GM18873 (cell line): ENCODE measurements around the gene SASH1.
"Not testable (repeated sequence)": the region's sequence is repeated elsewhere in the genome, so short reads cannot be mapped to it uniquely, and the experiment has no call there.

Experiments
- ATAC-seq: cut with Tn5 transposase; IDR thresholded peaks from one replicate; pipeline ENCODE4 v1.9.1; 2021; ENCODE audit warnings: mild to moderate bottlenecking, moderate library complexity, moderate number of reproducible peaks; ENCODE audit not compliant: unreplicated experiment, low FRiP score

The SASH1 gene

GRCh38 chr6:148359228-148359627, 16.6 kb downstream of the SASH1 start:
- no peak for ATAC-seq

- ATAC-seq: no peak
These were observed 21.6 kb downstream of the SASH1 start for GRCh38 chr6:148364056-148364824.

GRCh38 chr6:148365041-148365440, 22.4 kb downstream of the SASH1 start:
- ATAC-seq: no peak

DNA sequence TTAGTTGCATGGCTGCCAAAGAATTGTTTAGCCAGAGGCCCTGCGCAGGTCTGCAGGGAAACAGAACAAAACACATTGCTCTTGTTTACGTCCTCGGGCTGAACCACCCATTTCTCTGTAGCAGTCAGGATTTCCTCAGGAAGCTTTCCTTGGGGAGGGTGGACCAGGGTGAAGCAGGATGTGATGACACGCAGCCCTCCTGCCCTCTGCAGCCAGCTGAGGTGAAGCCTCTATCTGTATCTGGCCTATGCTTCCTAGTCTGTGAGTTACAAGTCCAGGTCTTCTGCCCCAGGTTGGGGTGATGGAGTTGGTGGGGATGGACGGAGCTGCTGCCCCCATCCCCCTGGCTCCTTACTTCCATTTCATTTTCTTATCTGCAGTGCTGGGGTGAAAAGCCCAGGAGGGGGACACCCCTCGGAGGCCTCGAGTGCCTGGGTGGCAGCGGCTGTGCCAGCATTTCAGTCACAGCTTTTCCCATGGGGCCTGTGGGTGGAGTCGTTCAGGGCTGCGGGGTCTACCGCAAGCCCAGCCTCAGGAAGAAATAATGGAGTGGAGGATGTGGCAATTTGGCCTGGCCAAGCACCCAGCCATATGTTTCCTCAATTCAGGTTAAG, 24.9 kb downstream of the SASH1 start:
- no peak for ATAC-seq

DNA sequence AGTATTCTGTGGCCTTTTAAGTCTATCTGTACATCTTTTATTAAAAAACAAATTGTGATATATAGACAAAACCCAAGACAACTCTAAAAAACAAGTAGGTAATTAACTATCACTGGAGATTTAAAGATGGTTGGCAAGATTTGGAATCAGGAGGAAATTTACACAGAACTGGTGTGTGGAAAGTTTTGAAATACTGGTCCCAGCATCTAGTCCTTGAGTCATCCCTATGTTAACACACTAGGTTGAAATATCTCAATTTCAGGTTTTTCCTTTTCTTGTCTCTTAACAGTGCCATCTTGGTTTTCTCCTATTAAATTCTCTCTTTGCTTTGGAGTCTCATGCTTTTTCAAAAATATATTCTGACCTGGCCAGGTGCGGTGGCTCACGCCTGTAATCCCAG, 27.5 kb downstream of the SASH1 start:
- no peak for ATAC-seq

- no peak for ATAC-seq
These were observed 31.6 kb downstream of the SASH1 start for GRCh38 chr6:148374040-148374774.

DNA sequence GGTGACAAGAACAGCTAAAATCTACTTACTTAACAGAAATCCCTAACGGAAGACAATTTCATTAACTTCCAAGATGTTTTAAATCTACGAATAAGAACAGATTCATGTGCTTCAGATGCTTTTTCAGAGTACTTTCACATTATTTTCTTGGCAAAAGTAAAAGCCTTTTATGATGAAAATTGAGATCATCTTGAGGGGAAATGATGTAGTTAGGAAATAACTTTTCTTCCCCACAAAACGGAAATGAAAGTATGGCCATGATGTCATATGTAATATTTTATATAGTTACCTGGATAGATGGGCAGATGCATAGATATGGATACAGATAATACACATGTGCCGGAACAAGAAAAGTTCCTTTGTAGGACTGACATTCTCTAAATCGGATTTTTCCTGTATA, 32.8 kb downstream of the SASH1 start:
- ATAC-seq: no peak

- no peak for ATAC-seq
These were observed 36.8 kb downstream of the SASH1 start for GRCh38 chr6:148379481-148379880.

- no peak for ATAC-seq
These were observed 37.5 kb downstream of the SASH1 start for GRCh38 chr6:148379966-148380713.

DNA sequence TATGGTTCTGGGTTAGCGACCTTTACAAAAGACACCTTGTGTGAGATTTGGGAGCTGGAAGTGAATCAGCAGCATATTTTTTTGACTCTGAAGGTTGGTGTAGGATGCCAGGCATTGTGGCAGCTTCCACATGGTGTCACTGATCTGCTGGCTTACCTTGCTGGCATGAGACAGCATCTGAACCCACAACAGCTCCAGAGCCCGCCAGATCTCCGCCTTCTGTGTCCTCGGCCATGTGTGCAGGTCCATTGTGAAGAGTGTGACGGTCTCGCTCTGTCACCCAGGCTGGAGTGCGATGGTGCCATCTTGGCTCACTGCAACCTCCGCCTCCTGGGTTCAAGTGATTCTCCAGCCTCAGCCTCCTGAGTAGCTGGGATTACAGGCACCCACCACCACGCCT, 39.4 kb downstream of the SASH1 start:
- ATAC-seq: not testable (repeated sequence)

DNA sequence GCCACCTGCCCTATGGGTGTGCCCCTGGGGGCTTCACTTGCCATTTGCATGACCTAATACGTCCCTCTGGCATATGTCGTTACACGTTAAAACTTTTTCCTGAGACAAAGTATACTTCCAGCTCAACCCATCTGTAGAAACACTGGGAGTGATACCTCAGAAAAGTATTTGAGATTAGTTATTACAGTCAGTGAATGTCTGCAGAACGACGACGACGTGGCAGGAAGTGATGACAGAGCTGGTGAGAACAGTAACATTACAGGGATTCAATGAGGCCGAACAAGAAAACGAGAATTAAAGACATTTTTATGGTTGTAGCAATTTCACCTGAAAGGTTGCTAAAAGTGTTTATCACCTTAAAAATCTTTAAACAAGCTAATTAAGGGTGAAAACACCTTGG, 40.2 kb downstream of the SASH1 start:
- ATAC-seq: no peak

GRCh38 chr6:148383658-148384368, 41.2 kb downstream of the SASH1 start:
- ATAC-seq: no peak

- no peak for ATAC-seq
These were observed 42.7 kb downstream of the SASH1 start for GRCh38 chr6:148385379-148385778.

DNA sequence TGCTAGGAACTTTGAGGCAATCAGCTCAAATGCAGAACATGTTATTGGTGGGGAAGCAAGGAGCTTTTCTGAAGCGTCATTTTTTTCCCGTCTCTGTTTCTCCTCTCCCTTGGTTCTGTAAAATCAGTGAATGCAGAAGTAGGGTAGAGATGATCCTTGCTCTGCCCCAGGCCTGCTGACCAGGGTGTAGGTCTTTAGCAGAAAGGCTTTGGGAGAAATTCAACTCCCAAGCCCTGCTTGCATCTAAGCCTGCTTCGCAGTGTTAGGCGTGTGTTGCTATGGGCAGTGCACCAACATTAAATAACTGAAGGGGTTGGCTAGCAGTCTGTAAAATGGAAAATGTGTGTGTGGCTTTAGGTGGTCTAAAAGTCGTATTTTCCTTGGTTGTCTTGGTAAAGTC, 45.9 kb downstream of the SASH1 start:
- no peak for ATAC-seq

GRCh38 chr6:148389086-148389485, 46.4 kb downstream of the SASH1 start:
- no peak for ATAC-seq

- no peak for ATAC-seq
These were observed 47.3 kb downstream of the SASH1 start for GRCh38 chr6:148389917-148390316.

DNA sequence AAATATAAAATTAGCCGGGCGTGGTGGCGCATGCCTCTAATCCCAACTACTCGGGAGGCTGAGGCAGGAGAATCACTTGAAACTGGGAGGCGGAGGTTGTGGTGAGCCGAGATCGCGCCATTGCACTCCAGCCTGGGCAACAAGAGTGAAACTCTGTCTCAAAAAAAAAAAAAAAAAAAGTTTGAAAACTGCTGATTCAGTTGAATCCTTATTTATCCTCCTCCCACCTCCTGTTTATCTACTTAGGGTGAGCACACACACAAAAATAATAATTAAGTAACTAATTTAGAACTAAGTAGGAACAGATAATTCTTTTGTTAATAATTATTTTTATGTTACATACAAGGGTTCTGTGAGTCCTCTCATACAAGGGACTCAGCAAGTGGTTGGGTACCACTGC, 49.5 kb downstream of the SASH1 start:
- not testable (repeated sequence) for ATAC-seq

DNA sequence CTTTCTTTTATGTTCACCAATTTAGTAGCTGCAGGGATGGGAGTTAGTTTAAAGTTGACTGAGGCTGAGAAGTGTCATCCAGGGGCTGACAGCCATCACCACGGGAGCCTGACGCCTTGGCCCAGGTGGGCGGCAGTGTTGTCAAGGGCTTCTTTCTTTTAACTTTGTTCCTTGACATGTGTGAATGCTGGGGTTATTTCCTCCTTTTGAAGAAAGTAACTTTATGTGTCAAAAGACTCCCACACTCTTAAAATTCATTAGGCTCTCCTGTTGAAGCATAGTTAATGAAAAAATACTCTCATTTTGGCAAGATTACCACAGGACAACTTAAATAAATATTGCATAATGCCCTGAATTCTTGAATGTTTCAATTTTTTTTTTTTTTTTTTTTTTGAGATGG, 50.0 kb downstream of the SASH1 start:
- no peak for ATAC-seq

- no peak for ATAC-seq
These were observed 53.0 kb downstream of the SASH1 start for GRCh38 chr6:148395583-148396101.

- ATAC-seq: no peak
These were observed 53.8 kb downstream of the SASH1 start for GRCh38 chr6:148396411-148396810.
